GM21619 (cell line): ENCODE measurements around the gene UBE2F.
"Not testable (repeated sequence)": the region's sequence is repeated elsewhere in the genome, so short reads cannot be mapped to it uniquely, and the experiment has no call there.

Source experiments
- ATAC-seq: cut with Tn5 transposase; IDR thresholded peaks from one replicate; pipeline ENCODE4 v1.9.1; 2021; ENCODE audit not compliant: unreplicated experiment

The UBE2F gene

DNA sequence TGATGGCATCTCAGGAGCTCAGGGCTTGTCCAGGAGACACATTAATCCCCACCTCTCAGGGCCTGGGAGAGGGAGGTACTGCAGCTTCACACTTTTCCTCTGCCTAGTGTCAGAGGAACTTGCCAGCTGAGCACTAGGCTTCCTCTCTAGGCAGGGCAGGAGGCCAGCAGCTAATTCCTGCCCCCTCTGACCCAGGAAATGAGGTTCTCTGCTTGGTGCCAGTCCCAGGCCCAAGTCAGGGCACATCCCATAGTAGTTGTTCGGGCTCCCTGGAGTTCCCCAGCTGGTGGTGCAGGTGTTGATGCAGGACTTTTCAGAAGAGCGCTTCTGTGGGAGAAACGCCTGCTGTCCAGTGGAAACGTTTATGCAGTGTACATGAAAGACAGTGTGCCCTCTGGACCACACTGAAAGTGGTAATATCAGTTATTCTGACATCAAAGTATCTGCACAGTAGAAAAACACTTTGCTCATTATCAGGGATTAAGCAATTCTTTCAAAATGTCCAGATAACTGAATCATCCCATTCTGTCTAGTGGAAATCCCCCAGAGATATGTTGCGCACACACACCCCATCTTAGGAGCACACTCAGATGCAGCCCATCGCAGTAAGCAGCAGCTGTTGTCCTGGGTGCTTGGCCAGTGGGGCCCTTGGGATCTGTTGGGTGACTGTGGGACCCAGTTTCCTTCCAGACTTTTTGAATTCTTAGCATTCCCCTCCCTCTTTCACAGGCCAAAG is 76.2 kb downstream of the UBE2F start:
- no peak for ATAC-seq

DNA sequence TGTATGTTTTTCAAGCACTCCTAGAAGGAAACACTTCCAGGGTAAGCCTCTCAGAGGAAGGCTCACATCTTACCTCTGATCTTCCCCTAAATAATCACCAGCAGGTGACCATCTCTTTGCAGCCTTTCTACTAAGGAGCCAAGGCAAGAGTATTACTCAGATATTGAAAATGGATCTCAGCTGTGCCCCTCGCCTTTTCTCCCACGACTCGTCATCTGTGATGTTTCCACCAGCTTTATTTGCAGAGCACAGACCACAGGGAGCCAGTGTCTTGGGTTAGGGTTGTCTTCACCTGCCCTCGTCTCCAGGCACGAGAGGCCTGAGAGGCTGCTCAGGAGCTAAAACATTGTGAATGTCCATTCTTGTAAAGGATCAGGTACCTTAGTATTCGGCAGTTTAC is 77.0 kb downstream of the UBE2F start:
- no peak for ATAC-seq

DNA sequence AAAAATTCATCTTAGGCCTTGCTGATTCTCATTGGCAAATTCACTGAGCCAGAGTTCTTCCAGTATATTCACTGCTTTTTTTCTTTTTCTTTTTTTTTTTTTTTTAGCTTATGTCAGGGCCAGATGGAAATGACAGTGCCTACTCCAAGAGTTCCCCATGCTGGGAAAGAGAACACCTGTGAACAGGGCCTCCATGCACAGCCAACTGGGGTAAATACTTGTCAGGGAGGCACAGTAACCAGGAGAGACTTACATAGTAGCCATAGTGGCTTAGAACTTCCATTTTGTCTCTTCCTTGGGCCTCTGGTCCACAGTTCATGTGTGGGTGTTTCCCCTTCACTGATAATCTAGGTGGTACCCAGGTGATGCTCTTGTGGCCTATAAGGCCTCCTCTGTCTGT is 78.8 kb downstream of the UBE2F start:
- ATAC-seq, result no peak

DNA sequence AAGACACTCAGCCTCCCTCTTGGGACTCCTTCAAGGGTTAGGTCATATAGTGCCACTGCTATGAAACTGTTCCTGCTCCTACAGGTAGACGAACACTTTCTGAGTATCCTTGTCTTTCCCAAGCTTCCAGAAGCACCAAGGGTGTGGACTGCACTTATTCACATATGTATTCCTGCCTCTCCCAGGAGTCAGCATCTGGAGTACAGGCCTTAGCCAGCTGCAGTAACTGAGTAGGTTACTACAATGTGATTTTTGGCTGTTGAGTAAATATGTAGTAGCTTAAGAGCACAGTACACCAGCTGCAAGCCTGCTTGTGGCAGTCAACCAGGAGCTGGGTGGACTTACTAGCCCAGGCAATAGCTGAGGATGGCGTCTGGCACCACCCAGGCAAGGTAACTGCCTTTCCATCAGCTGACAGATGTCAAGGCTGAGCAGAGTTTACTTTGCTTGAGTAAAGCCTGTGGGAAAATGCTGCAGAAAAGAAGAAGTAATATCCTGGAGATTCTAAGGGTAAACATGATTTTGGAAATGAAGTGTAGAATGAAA is 80.0 kb downstream of the UBE2F start:
- ATAC-seq, result no peak

DNA sequence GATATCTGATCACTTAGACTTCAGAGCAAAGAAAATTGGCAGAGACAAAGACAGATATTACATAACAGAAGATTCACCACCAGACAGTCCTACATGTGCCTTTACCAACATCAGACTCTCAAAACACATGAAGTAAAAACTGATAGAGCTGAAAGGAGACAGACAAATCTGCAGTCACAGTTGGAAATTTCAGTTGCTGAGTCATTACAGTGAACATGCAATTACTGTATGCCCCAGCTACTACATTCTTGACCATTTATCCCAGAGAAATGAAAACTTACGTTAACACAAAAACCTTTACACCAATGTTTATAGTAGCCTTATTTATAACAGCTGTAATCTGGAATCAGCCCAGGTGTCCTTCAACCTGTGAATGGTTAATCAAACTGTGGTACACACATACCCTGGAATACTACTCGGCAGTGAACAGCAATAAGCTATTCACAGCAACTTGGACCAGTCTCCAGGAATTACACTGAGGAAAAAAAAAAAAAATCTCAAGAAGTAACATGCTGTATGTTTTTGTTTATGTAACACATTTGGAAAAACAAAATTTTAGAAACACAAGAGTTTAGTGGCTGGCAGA is 86.5 kb downstream of the UBE2F start:
- ATAC-seq, result no peak

DNA sequence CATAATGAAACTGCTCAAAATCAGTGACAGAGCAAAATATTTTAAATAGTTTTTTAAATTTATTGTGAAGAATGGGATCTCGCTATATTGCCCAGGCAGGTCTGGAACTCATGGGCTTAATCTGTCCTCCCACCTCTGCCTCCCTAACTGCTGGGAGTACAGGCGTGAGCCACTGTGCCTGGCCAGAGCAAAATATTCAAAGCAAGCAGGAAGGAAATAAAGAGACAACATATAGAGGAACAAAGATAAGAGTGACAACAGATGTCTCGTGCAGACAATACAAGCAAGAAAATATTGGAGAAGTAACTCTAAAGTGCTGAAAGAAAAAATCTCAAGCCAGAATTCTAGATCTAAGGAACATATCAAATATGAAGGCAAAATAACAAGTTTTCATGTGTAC is 89.0 kb downstream of the UBE2F start:
- ATAC-seq, result no peak

DNA sequence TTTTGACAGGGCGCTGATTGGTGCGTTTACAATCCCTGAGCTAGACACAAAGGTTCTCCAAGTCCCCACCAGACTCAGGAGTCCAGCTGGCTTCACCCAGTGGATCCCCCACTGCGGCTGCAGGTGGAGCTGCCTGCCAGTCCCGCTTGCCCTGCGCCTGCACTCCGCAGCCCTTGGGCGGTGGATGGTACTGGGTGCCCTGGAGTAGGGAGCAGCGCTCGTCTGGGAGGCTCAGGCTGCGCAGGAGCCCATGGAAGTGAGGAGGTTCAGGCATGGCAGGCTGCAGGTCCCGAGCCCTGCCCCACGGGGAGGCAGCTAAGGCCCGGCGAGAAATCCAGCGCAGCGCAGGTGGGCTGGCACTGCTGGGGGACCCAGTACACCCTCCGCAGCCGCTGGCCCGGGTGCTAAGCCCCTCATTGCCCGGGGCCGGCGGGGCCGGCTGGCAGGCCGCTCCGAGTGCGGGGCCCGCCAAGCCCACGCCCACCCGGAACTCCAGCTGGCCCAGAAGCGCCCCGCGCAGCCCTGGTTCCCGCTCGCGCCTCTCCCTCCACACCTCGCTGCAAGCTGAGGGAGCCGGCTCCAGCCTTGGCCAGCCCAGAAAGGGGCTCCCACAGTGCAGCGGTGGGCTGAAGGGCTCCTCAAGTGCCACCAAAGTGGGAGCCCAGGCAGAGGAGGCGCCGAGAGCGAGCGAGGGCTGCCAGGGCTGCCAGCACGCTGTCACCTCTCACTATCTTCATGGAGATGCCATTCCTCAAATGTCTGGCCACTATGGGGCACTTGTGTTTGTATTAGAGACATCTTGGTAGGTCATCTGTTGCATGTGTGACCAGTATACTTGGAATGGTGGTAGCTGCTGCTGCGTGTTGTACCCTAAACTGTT is 91.1 kb downstream of the UBE2F start:
- not testable (repeated sequence) for ATAC-seq

DNA sequence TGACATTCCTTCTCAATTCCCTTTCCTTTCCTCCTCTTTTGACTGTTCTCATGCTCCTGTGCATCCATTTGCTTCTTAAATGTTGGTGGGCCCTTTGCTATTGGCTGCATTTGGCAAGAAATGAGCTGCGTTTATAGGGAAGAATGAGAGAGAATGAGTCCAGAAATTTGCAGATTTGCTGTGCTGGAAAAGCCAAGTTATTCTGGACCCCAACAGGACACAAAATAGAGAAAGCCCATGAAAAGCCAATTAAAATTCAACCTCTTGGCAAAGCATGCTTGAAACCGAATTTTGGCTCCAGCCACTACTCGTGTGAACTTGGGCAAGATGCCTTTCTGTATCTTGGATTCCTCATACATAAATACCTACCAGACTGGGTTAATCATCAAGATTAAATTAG is 92.7 kb downstream of the UBE2F start:
- ATAC-seq, result no peak

DNA sequence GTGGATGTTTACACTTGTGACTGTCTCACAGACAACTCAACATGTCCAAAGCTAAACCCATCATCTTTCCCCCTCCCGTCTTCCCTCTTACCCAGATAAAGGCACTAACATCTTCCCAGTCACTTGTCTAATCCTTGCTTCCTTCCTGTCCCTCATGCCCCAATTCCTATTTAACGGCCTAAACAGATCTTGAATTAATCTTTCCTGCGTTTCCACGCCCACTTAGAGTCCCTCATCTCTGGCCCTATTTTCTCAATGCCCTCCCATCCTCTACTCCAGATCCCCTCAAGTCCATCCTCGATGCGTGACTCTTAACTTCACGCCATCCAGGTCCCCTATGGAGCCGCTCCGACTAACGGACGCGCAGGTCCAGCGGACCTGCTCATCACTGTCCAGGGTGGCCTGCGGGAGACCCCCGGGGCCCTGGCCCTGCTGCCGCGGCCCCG is 93.3 kb downstream of the UBE2F start:
- ATAC-seq, result no peak

DNA sequence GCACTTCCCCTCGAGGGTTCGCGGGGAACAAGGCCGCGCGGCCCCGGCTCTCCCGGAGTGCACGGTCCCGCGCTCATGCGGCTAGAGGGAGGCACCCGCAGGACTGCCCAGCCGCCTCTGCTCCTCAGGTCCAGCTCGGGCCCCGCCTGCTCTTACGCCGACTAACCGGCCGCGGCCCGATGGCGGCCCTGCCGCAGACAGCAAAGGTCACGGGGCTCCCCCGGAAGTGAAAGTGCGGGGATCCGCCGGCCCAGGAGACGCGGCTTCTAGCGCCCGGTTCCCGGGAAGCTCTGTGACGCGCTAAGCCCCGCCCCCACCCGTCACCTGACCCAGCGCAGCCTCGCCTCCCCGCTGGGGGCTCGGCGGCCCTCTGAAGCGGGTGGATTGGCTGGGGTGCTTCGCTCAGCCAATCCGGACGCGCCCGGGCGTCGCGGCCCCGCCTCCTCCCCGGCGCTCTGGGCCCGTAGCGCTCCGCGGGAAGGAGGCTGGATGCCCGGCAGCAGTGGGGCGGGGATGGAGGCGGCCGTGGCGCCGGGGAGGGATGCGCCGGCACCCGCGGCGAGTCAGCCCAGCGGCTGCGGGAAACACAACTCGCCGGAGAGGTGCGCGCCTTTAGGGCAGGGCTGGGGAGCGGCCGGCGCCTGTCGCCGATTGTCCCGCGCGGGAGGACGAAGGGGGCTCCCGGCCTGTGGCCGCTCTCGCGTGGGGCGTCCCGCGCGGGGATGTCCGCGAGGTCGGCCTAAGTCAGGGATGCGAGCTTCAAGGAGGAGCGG is 93.9 kb downstream of the UBE2F start, which contains the start of gene SCLY:
TSS of gene SCLY (plus strand) at position 460 of the 773 bp plus-strand sequence. CDS start at position 514, 54 bp downstream.
- ATAC-seq, result peak; percentile 90

DNA sequence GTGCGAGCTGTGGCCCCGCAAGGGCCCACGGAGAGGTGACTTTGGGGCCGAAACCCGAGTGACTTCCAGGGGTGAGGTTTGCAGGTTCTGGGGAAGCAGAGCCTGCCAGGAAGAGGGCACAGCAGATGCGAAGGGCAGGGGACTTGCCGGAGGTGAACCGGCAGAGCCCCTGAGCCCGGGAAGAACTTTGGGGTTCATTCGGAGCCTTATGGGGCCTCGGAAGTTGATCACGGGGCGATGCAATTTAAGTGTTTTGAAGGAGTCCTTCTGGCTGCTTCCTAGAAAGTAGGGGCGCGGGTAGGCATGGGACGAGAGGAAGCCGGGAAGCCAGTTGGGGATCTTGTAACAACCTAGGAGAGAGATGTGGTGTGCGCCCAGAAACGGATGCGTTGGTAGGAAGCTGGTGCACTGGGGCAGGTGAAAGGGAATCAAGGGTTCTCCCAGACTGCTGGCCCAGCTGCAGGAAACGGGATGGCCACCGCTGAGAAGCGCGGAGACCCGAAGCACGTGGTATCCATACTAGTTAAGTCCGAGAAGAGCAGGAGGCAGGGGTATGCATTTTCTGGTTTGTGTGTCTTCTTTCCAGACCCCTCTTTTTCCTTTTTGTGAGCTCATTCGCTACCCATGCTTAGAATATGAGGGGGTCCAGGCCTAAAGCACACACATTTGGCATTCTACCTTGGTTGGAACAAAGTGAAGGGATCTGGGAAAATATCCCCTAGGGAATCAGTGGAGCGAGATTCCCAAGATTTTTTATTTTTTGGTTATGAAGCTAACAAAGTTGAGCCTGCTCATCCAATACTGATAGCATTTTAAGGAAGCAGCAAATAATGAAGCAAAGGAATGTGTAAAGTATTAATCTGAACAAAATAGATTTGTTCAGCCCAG is 94.7 kb downstream of the UBE2F start:
- peak; percentile 22 for ATAC-seq

DNA sequence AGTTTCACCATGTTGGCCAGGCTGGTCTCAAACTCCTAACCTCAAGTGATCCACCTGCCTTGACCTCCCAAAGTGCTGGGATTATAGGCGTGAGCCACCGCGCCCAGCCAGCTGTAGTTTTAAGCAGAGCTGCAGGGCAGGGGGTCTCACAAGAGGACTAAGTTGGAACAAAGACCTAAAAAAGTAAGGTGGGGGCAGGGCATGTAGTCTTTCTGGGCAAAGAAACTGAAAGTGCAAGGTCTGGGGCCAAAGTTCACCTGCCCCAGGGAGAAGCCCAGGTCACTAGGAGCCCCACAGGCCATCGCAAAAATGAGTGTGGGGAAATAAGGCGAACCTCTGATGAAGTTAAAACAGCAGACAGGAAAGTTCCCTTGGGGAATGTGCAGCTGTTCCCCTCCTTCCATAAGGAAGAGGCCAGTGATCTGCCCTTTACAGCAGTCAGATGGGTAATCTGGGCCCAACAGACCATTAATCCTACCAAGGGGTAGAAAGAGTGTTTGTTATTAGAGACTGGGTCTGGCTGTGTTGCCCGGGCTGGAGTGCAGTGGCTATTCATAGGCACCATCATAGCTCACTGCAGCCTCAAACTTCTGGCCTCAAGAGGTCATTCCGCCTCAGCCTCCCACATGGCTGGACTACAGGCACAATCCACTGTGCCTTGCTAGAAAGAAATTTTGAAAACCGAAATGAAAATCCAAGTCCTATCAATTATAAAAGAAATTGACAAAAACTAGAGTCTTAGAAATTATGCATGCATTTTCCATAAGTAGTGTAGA is 96.8 kb downstream of the UBE2F start:
- ATAC-seq, result no peak

DNA sequence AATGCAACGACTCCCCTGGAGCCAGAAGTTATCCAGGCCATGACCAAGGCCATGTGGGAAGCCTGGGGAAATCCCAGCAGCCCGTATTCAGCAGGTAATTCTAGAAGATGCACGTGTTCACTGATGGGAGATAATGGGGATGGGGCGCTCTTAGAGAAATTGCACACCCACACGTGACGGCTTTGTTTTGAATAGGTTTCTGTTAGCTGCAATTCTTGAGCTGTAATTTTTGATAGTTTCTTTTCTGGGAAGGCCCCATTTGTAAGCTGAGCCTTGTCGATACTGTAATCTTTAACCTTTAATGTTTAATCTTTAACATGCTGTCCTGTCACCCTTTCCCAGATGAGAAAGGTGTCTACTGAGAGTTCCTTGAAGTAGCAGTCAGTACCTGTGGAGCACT is 97.6 kb downstream of the UBE2F start:
- ATAC-seq, result no peak

DNA sequence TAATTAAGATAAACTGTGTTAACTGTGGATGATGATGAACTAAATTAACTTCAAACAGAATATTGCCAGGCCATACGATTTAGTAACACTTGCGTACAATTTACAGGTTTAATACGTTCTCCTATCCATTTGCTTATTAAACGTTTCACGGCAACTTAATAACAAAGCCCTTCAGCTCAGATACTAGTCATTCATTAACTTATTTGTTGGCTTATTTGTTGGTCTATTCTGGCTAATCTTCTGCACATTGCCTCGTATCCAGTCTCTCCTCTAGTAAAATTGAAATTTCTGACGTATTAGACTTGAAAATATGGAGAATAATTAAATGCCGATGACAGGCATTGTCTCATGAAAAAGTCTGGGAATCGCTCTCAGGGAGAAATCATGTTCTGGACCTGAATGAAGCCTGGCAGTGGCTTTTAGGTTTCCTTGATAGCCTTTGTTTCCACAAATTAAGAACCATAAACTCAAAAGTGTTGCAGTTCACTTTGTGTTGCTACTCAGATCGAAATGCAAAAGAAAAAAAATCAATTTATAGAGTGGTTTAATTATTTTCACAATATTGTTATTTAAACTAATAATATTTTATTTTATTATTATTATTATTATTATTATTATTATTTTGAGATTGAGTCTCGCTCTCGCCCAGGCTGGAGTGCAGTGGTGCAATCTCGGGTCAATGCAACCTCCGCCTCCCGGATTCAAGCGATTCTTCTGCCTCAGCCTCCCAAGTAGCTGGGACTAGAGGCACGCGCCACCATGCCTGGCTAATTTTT is 98.4 kb downstream of the UBE2F start:
- ATAC-seq, result no peak

DNA sequence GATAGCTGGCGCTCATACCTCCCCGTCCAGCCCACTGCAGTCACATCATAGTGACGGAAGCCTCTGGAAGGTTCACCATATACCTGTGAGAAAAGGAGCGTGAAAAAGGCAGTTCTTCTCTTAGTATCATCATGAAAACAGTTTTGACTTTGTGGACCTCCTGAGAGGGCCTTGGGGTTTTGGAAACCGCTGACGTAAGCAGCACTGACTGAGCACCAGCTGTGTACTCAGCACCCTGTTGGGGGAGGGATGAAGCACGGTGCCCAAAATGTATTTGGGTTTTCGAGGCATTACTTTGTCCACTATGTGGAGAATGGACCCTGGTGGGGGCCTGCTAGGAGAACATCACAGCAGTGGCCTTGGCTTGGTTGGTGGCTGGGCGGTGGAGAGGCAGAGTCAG is 99.4 kb downstream of the UBE2F start:
- no peak for ATAC-seq

DNA sequence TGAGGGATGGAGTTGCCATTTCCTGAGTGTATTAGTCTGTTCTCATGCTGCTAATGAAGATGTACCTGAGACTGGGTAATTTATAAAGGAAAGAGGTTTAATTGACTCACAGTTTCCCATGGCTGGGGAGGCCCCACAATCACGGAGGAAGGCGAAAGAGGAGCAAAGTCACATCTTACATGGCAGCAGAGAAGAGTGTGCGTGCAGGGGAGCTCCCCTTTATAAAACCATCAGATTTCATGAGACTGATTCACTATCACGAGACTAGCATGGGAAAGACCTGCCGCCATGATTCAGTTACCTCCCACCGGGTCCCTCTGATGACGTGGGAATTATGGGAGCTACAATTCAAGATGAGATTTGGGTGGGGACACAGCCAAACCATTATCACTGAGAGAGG is 99.9 kb downstream of the UBE2F start:
- ATAC-seq, result not testable (repeated sequence)

DNA sequence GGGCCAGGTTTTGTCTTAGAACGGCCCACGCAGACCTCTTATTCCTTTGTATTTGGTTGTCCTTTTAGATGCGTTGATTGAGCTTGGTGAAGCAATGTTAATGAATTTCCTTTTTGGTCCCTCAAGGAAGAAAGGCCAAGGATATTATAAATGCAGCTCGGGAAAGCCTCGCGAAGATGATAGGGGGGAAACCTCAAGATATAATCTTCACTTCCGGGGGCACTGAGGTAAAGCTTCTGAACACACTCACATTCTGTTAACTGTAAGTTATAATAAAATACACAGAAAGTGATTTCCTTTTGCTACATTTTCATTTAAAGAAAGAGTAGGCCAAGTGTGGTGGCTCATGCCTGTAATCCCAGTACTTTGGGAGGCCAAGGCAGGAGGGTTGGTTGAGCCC is 101.1 kb downstream of the UBE2F start:
- no peak for ATAC-seq

DNA sequence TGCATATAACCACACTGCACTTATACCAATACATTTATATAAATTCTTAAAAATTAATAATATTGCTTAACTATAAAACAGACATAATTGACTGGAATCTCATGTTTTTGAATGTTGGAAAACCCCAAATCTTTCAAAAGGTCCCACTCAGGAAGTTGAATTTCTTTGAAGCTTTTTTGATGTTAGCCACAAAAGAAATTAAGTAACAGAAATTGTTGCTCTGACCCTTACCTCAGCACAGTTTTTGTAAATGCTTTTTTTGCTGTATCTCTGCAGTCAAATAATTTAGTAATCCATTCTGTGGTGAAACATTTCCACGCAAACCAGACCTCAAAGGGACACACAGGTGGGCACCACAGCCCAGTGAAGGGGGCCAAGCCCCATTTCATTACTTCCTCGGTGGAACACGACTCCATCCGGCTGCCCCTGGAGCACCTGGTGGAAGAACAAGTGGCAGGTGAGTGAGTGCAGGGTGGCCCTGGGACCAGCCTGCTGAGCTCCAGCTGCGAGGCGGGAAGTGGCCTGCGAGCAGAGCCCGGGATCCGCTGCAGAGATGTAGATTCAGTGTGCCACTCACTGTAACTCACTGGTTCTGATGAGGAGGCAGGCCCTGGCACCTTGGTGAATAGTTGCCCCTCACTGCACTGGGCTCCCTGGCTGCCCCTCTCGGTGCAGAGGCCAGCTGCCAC is 102.4 kb downstream of the UBE2F start:
- no peak for ATAC-seq
